Measurements from ENCODE around the gene PDLIM7. TPM values are rescaled to one million over a fixed set of nuclear protein-coding genes. Genes with fewer than 3 reads are reported as not detected.

Gene PDLIM7
- total RNA-seq, 2 experiments from 2014 or later = 41.2 to 42.2 TPM

DNA sequence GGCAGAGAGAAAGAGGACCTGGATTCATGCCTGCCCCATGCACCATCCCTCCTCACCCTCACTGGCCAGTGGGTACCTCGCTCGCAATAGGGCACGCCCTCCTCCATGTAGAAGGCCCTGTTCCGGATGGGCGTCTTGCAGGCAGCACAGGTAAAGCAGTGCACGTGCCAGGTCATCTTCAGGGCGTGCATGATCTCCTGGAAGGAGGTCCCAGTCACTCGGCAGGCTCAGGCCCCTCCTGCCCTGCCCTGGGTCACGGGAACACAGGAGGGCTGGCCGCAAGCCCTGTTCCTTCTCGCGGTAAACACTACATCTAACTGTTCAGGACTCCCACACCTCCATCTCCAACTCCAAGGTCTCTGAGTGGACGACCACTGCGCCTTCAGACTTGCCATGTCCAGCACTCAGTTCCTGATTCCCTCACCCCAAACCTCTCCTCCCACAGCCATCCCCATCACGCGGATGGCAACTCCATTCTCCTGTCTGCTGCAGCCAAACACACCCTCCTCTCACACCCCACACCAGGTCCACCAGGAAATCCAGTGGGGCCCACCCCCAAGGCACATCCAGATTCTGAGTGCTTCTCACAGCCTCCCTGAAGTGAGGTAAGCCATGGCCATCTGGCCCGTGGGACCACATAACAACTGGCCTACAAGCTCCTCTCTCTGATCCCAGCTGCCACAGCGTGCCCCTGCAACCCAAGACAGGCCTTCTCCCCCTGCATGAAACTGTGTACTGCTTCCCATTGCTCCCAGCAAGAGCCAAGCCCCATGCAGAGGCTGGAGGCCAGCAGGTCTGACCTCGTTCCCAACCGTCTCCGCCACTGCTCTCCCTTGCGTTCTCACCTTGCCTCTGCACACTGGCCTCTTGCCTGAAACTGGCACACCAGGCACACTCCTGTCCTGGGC is 13.2 kb downstream of the PDLIM7 start:
- H3K27me3 Mint-ChIP-seq (ENCODE audit: low read depth) = no peaks in the 10 kb centered on the region
- intact Hi-C loops (cut with micrococcal nuclease) = no loop called here

DNA sequence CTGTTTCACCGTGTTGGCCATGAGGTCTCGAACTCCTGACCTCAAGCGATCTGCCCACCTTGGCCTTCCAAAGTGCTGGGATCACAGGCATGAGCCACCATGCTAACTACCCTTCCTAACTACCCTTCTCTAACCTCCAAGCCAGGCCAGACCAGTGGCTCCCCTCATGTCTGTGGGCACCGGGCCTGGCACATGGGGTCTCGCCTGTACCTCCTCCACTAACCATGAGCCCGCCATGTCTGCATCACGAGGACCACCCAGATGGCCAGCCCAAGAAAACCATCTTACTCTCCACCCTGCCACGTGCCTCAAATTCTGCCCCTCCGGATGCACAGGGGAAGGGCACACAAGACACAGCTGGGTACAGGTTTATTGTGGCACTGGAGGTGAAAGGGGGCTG is 14.4 kb downstream of the PDLIM7 start:
- H3K4me3 Mint-ChIP-seq = no peak overlapping the region
- intact Hi-C loops (cut with micrococcal nuclease) = no loop called here
- H3K27me3 Mint-ChIP-seq (ENCODE audit: low read depth) = no peaks in the 10 kb centered on the region
- H3K27ac Mint-ChIP-seq = no peak overlapping the region
- CTCF ChIA-PET = no interaction called here
- DNase-seq = no peak
- peaks cover 5% of the 10 kb centered on the region for H3K36me3 Mint-ChIP-seq (ENCODE audit: low read depth)
- H3K4me1 Mint-ChIP-seq (ENCODE audit: low read depth) = peaks cover 20% of the 10 kb centered on the region
- no peaks in the 10 kb centered on the region for H3K9me3 Mint-ChIP-seq

More for the DNA sequence above, 13.2 kb downstream of the PDLIM7 start:
- Mint-ChIP-seq H3K27ac (no peak overlapping the region), H3K36me3 (ENCODE audit: low read depth) (peaks cover 4% of the 10 kb centered on the region), H3K4me1 (ENCODE audit: low read depth) (peaks cover 8% of the 10 kb centered on the region), H3K9me3 (no peaks in the 10 kb centered on the region), H3K4me3 (no peak overlapping the region)
- CTCF ChIA-PET = interaction anchor here (1.9 kb wide), 1 partner anchor 18 kb away, joined by 6 read pairs; no protein-coding TSS in a partner anchor
- DNase-seq = no peak

DNA sequence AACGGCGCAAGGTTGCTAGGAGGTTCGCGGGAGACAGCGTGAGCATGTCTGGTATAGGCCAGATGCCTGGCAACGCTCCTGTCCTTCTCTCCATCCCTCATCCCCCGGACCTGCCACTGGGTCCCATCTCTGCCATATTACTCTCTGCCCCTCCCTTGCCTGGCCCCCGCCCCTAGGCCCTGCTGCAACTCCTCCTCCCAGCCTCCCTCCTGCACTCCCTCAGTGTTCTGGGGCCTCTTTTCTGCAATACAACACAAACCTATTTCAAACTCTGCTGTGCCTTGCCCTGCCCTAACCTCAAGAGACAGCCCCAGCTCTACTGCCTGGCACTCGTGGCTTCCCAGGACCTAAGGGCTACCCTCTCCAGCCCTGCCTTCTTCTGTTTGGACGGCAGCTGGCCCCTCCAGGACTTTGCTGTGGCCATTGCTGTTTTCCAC is 15.0 kb downstream of the PDLIM7 start:
- CTCF ChIA-PET = no interaction called here
- H3K27me3 Mint-ChIP-seq (ENCODE audit: low read depth) = no peaks in the 10 kb centered on the region
- no peak for DNase-seq
- H3K9me3 Mint-ChIP-seq = no peaks in the 10 kb centered on the region
- H3K4me3 Mint-ChIP-seq = no peak overlapping the region
- intact Hi-C loops (cut with micrococcal nuclease) = no loop called here
- peaks cover 25% of the 10 kb centered on the region for H3K4me1 Mint-ChIP-seq (ENCODE audit: low read depth)
- peaks cover 5% of the 10 kb centered on the region for H3K36me3 Mint-ChIP-seq (ENCODE audit: low read depth)
- no peak overlapping the region for H3K27ac Mint-ChIP-seq

DNA sequence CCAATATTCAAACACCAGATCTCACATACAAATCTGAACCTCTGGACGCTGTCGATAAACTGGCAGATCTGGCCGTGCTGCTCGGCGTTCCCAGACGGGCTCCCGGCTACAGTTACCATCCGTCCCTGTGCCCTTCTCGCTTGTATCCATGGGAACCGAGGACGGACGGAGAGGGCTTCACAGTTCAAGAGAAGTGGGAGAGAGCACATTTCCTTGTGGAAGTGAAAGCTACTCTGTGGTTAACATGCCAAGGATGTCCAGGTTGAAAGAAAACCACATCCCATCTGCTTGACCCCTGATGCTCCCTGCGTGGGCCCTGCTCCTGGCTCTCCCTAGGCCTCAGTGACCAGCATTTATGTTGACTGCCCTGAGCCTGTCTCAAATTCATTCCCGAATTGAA is 17.6 kb downstream of the PDLIM7 start:
- CTCF ChIA-PET = interaction anchor here (0.6 to 1.9 kb wide), 6 partner anchors 12 to 395 kb away, joined by 3 to 10 read pairs (median 3); no protein-coding TSS in a partner anchor
- H3K4me3 Mint-ChIP-seq = no peak overlapping the region
- H3K4me1 Mint-ChIP-seq (ENCODE audit: low read depth) = peaks cover 45% of the 10 kb centered on the region
- no peaks in the 10 kb centered on the region for H3K9me3 Mint-ChIP-seq
- intact Hi-C loops (cut with micrococcal nuclease) = loop anchor here (1.0 to 2.0 kb wide), 2 partner anchors 18 to 23 kb away; partner anchors contain the start of gene PDLIM7
- H3K27ac Mint-ChIP-seq = peak overlapping the region; percentile 94
- H3K36me3 Mint-ChIP-seq (ENCODE audit: low read depth) = peaks cover 5% of the 10 kb centered on the region
- H3K27me3 Mint-ChIP-seq (ENCODE audit: low read depth) = no peaks in the 10 kb centered on the region
- no peak for DNase-seq

DNA sequence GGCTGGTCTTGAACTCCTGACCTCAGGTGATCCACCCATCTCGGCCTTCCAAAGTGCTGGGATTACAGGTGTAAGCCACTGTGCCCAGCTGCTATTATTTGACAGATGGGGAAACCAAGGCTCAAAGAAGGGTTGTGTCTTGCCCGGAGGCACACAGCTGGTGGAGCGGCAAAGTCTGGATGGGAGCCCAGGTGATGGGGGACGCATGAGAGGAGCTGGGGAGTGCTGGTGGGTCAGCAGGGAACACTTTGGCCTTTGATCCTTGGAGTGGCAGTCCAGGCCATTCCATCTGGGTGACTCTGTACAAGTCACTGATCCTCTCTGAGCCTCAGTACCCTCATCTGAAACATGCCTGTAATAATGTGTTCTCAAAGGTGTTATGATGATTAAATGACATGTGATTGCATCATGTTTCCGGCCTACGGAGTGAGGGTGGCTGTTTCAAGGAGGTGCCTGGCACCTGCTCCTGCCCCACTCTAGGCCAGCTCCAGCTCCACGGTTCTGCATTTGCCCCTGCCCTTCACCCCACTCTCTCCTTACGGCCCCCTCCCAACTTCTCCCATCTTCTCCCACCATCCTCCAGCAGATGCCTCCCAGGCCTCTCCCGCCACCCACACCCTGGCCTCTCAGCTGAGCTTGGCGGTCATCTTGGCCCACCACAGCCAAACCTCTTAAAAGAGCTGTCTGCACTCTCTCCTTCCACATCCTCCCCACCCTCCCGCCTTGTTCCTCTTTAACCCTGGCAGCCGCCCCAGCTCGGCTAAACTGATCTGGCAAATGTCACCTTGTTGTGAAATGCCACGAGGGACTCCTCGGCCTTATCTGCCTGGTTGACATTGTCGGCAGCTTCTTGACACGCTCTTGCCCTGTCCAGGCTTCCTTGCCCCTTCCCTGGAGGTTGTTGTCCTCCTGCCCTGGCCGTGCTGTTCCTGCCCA is 18.4 kb downstream of the PDLIM7 start:
- Mint-ChIP-seq H3K4me1 (ENCODE audit: low read depth) (peaks cover 51% of the 10 kb centered on the region), H3K27me3 (ENCODE audit: low read depth) (peaks cover under 1% of the 10 kb centered on the region), H3K27ac (peak overlapping the region; percentile 94), H3K9me3 (no peaks in the 10 kb centered on the region), H3K36me3 (ENCODE audit: low read depth) (peaks cover 5% of the 10 kb centered on the region), H3K4me3 (no peak overlapping the region)
- CTCF ChIA-PET = interaction anchor here (0.6 to 2.0 kb wide), 12 partner anchors 9 to 394 kb away, joined by 3 to 10 read pairs (median 4); no protein-coding TSS in a partner anchor
- intact Hi-C loops (cut with micrococcal nuclease) = loop anchor here (1.0 to 2.0 kb wide), 2 partner anchors 18 to 22 kb away; partner anchors contain the start of gene PDLIM7
- peak; percentile 73 for DNase-seq

DNA sequence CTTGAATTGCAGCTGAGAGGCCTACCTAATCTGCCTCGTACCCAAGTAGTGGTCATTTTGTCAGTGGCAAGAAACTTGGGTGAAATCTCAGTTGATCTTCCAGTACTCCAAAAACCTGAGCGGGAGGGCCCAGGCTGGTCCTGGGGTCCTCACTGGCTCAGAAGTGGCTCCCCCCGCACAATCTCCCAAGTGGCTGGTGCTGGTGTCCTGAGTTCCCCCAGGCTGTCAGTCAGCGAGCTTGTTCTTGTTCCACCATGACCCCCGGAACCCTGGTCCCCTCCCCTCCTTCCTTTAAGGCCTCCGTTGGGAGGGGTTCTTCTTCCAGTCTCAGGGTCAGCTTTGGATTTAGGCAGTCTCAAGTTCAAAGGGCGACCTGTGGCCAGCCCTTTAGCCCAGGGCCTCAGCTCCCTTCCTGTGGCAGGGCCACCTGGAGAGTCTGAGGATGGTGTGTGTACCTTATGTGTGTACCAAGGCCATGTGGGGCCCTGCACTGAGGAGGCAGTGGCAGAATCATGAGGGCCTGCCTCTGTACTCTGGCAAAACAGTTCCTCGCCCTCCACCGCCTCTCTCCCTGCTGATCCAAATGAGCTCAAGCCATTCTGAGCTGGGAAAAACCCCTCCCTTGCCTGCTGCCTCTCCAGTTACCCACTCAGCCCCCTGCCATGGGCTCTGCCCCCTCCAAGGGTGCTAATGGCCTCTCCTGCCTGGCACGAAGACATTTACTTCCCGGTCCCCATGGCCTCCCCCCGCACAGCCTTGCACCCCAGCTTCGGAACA is 19.5 kb downstream of the PDLIM7 start:
- Mint-ChIP-seq H3K27ac (peak overlapping the region; percentile 94), H3K9me3 (no peaks in the 10 kb centered on the region), H3K27me3 (ENCODE audit: low read depth) (peaks cover 2% of the 10 kb centered on the region), H3K4me1 (ENCODE audit: low read depth) (peaks cover 53% of the 10 kb centered on the region), H3K36me3 (ENCODE audit: low read depth) (peaks cover 5% of the 10 kb centered on the region), H3K4me3 (no peak overlapping the region)
- DNase-seq = no peak
- CTCF ChIA-PET = interaction anchor here (0.6 to 2.9 kb wide), 10 partner anchors 10 to 168 kb away, joined by 3 to 10 read pairs (median 5); no protein-coding TSS in a partner anchor
- intact Hi-C loops (cut with micrococcal nuclease) = loop anchor here (2.0 kb wide), 1 partner anchor 21 kb away; no protein-coding TSS in a partner anchor

DNA sequence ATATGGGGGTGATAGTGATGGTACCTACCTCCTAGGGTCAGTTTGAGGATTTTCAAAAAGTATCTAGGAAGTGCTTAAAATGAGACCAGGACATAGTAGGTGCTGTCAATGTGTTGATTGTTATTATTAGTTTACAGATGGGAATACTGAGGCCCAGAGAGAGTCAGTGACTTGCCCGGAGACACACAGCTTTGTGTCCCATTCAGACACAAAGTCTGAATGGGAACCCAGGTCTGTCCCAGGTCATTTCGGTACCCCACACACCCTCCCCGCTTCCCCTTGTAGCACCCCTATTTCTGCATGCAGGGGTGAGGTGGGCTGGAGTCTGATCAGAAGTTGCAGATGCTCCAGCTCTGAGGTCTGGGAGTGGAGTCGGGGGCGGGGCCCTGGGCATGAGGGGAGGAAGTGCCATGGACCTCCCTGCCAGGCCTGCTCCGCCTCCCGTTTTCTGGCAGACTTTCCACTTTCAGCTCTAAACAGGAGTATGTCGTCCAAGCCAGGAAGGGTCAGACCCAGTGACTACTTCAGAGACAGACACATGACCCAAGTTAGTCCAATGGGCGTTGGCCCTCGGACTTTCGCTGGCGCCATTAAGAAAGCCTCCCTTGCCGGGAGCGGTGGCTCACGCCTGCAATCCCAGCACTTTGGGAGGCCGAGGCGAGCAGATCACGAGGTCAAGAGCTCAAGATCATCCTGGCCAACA is 20.7 kb downstream of the PDLIM7 start:
- H3K36me3 Mint-ChIP-seq (ENCODE audit: low read depth) = peaks cover 5% of the 10 kb centered on the region
- no peak overlapping the region for H3K4me3 Mint-ChIP-seq
- peaks cover 2% of the 10 kb centered on the region for H3K27me3 Mint-ChIP-seq (ENCODE audit: low read depth)
- intact Hi-C loops (cut with micrococcal nuclease) = no loop called here
- H3K9me3 Mint-ChIP-seq = no peaks in the 10 kb centered on the region
- peaks cover 57% of the 10 kb centered on the region for H3K4me1 Mint-ChIP-seq (ENCODE audit: low read depth)
- peak overlapping the region; percentile 60 for H3K27ac Mint-ChIP-seq
- DNase-seq = no peak
- CTCF ChIA-PET = interaction anchor here (1.1 to 2.9 kb wide), 7 partner anchors 19 to 166 kb away, joined by 4 to 10 read pairs (median 6); no protein-coding TSS in a partner anchor

DNA sequence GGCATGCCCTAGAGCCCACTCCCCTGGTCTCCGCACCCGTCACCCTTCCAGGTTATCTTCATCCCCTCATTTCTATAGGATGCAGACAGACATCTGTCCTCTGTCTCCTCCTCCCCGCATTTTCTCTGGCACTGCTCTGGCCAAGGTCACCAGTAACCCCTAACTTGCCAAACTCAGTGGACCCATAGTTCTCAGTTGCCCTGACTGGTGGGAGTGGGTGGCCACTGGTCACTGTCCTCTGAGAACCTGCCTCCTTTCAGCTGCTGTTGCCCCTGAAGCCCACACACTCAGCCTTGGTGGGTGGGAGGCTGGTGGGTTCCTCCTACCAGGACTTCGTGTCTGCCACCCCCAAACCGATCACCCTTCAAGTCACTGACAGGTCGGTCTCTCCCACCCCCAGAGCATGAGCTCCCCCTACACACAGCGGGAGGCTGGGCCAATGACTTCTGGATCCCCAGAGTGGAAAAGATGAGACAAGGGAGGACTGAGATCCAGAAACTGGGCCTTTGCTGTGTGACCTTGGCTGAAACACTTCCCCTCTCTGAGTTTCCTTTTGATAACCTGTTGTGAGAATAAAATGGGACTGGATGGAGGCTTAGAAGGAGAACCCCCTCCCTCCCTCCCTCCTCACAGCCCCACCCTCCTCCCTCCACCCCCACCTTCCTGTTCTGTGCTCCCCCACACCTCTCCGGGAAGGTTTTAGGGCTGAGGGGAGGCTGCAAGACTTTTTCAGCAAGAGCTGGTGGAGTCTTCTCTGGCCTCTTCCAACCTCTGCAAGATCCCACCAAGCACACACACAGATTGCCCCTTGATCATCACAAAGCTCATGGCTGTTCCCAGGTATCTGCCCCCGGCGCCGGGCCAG is 21.6 kb downstream of the PDLIM7 start:
- H3K4me1 Mint-ChIP-seq (ENCODE audit: low read depth) = peaks cover 60% of the 10 kb centered on the region
- peak overlapping the region; percentile 60 for H3K27ac Mint-ChIP-seq
- H3K4me3 Mint-ChIP-seq = no peak overlapping the region
- intact Hi-C loops (cut with micrococcal nuclease) = no loop called here
- CTCF ChIA-PET = interaction anchor here (1.1 to 2.9 kb wide), 5 partner anchors 19 to 165 kb away, joined by 4 to 10 read pairs (median 6); no protein-coding TSS in a partner anchor
- peaks cover 2% of the 10 kb centered on the region for H3K27me3 Mint-ChIP-seq (ENCODE audit: low read depth)
- H3K9me3 Mint-ChIP-seq = no peaks in the 10 kb centered on the region
- peaks cover 5% of the 10 kb centered on the region for H3K36me3 Mint-ChIP-seq (ENCODE audit: low read depth)
- DNase-seq = no peak

DNA sequence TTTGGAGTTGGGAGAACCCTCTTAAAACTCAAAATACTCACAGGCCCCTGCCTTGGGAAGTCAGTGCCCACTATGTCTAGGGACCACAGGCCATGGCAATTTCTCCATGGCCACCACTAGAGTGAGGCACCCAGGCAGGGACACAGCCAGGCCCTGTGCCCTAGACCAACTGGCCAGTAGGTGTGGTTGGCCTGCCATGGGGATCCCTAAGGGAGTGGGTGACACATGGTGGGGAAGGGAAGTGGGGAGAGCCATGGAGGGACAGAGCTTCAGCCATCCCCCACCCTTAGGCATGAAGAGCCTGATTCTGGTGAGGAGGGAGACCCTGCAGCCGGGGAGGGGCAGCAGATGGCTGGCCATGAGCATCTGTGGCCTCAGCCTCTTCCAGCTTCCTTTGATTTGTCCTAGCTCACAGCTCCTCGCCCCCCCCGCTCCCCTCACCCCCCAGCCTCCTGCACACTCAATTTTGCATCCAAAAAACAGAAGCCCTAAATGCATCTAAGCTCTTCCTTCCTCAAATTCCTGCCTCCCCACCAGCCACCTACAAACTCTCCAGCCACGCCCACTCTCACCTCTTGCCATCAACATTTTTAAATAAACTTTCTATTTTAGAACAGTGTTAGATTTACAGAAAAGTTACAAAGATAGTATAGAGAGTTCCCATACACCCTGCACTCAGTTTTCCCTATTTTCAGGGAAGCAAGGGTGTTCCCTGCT is 22.4 kb downstream of the PDLIM7 start:
- H3K27me3 Mint-ChIP-seq (ENCODE audit: low read depth) = peaks cover 2% of the 10 kb centered on the region
- peaks cover 63% of the 10 kb centered on the region for H3K4me1 Mint-ChIP-seq (ENCODE audit: low read depth)
- intact Hi-C loops (cut with micrococcal nuclease) = no loop called here
- CTCF ChIA-PET = interaction anchor here (1.7 to 2.9 kb wide), 3 partner anchors 18 to 165 kb away, joined by 4 to 10 read pairs (median 6); no protein-coding TSS in a partner anchor
- DNase-seq = no peak
- no peak overlapping the region for H3K4me3 Mint-ChIP-seq
- peaks cover 5% of the 10 kb centered on the region for H3K36me3 Mint-ChIP-seq (ENCODE audit: low read depth)
- H3K9me3 Mint-ChIP-seq = no peaks in the 10 kb centered on the region
- no peak overlapping the region for H3K27ac Mint-ChIP-seq

All from activated naive CD4-positive, alpha-beta T cell treated with anti-CD3 and anti-CD28 coated beads for 36 hours (primary cell).